Fibroblast of the aortic adventitia (primary cell): ENCODE results near the gene FBXO46. TPM values are rescaled to one million over a fixed set of nuclear protein-coding genes. Genes with fewer than 3 reads are reported as not detected.

Experiments used
- DNase-seq: peaks from one replicate; pipeline ENCODE4 v3.0.0-alpha.2; 2010; ENCODE audit warnings: low read depth
- H3K4me3 ChIP-seq: 2 replicates; pipeline ENCODE4 v1.5.1; 2011; ENCODE audit warnings: low read depth, mild to moderate bottlenecking, control low read depth, low read length, moderate library complexity
- CTCF ChIP-seq: IDR thresholded peaks from 2 replicates; pipeline ENCODE4 v1.5.1; 2011; ENCODE audit warnings: mild to moderate bottlenecking, low read length, control low read depth, inconsistent platforms; ENCODE audit not compliant: insufficient read depth
- total RNA-seq: library from RNA; depleted of rRNA; stranded (reverse); fragments of >200 nt; gene quantifications from 2 replicates; pipeline ENCODE4 v1.2.3, GENCODE V29; 2012; ENCODE audit warnings: low replicate concordance

FBXO46 gene
- total RNA-seq, 1 donor: 6.6 TPM

GRCh38 chr19:45713141-45713540, 17.6 kb downstream of the FBXO46 start:
- DNase-seq: no peak
- H3K4me3 ChIP-seq: no peak overlapping the region
- no peak for TF ChIP-seq CTCF

- no peak for DNase-seq
- TF ChIP-seq CTCF: no peak
Measured at GRCh38 chr19:45712699-45713067, 18.0 kb downstream of the FBXO46 start.

GRCh38 chr19:45711851-45712698, 18.6 kb downstream of the FBXO46 start:
- no peak for DNase-seq
- no peak overlapping the region for H3K4me3 ChIP-seq
- no peak for TF ChIP-seq CTCF

More at GRCh38 chr19:45712699-45713067, 18.0 kb downstream of the FBXO46 start:
- H3K4me3 ChIP-seq: no peak overlapping the region

- H3K4me3 ChIP-seq: no peak overlapping the region
- no peak for TF ChIP-seq CTCF
- DNase-seq: no peak
Measured at GRCh38 chr19:45710356-45711130, 20.2 kb downstream of the FBXO46 start.

- no peak for DNase-seq
- no peak for TF ChIP-seq CTCF
- no peak overlapping the region for H3K4me3 ChIP-seq
Measured at GRCh38 chr19:45705710-45706415, 24.8 kb downstream of the FBXO46 start.

- TF ChIP-seq CTCF: no peak
- no peak for DNase-seq
Measured at GRCh38 chr19:45705115-45705514, 25.6 kb downstream of the FBXO46 start.

More at GRCh38 chr19:45705115-45705514, 25.6 kb downstream of the FBXO46 start:
- H3K4me3 ChIP-seq: no peak overlapping the region
